Pancreas (tissue), 10 donors: ENCODE data around the gene TMEM184A. TPM values are rescaled to one million over a fixed set of nuclear protein-coding genes. Genes with fewer than 3 reads are reported as not detected.
A peak's percentile ranks its signal among the peaks of the same experiment; 100 is the strongest.

Experiments used
- ATAC-seq, 4 donors: fragments of 200-7000 bp; cut with Tn5 transposase; one replicate each; pipeline versions ENCODE4 v1.8.0 to v1.9.1; 2020; ENCODE audit warnings: mild to moderate bottlenecking in 4 of 4, moderate library complexity in 4 of 4
- DNase-seq, 6 donors: peaks; one replicate each; pipeline ENCODE4 v3.0.0-alpha.2; 2020
- FAIRE-seq: peaks from 2 replicates; lab custom pipeline; 2012; peaks lifted over from hg19 to GRCh38; lab: Jason Lieb, UNC
- H3K27ac ChIP-seq, 4 donors: fragments of 200-600 bp; sonication (generic); 1 replicate in 3 of 4; 2 replicates in 1 of 4; pipeline versions ENCODE4 v1.5.0 to v1.8.0; 2020
- H3K27me3 ChIP-seq, 4 donors: fragments of 200-600 bp; one replicate each; pipeline ENCODE4 v1.8.0; 2021
- H3K36me3 ChIP-seq, 3 donors: fragments of 200-600 bp; sonication (generic) in 1 of 3; one replicate each; pipeline versions ENCODE4 v1.5.0 to v1.8.0; 2020 to 2021
- H3K4me1 ChIP-seq, 3 donors: fragments of 200-600 bp; one replicate each; pipeline ENCODE4 v1.8.0; 2021
- H3K4me3 ChIP-seq, 4 donors: fragments of 200-600 bp; sonication (generic) in 2 of 4; one replicate each; pipeline versions ENCODE4 v1.5.0 to v1.8.0; 2020 to 2021
- H3K9me3 ChIP-seq, 4 donors: fragments of 200-600 bp; one replicate each; pipeline ENCODE4 v1.8.0; 2021
- WGBS, 2 donors: extraction: QIAGEN DNeasy Blood & Tissue Kit; methylation state at CpG; one replicate each; pipeline ENCODE4 v1.1.7; 2013; 5-methylcytosine and 5-hydroxymethylcytosine counted together
- intact Hi-C, 3 donors: fragments of 100-400 bp; cut with DNase I; formaldehyde crosslinking; loops; one replicate each; pipeline versions ENCODE4 v1.11.1 to v1.14.2; 2022
- polyA plus RNA-seq, 2 donors: library from polyadenylated mRNA; stranded (reverse); fragments of 200-250 nt; gene quantifications; one replicate each; pipeline ENCODE4 v1.2.3, GENCODE V29; 2013
- total RNA-seq, 6 donors: library from RNA; stranded (reverse); fragmentation: NEBNext Ultra II Directional in 4 of 6; extraction: Animal tissue kit (Norgen Biotek cat#: 25700) in 4 of 6; gene quantifications; one replicate each; pipeline versions ENCODE4 v1.2.1 to v1.2.4, GENCODE V29; 2021 to 2023
- TF ChIP-seq, protein P1 (sequence below), 4 donors: fragments of 200-600 bp; sonication (generic) in 3 of 4; IDR thresholded peaks; one replicate each; pipeline versions ENCODE4 v1.5.0 to v1.8.0; 2021; ENCODE audit warnings: antibody characterized with exemption in 4 of 4
- donor health status: healthy with polysubstance abuse.
- donor health status: DM: no; HTN: no; CAD: no; lungs with moderate emphysema.
- donor health status: DM: no; HTN: no; CAD: no.
- donor health status: control.
- donor health status: control.
- donor health status: Bipolar disorder and iron deficiency.
- donor health status: DM: yes; HTN: yes; CAD: no.
- donor health status: DM: no; HTN: no; CAD: no.
- donor health status: DM: no; HTN: no; CAD: no.
- donor health status: DM: yes; HTN: yes; CAD: no.

TMEM184A gene
- total and polyA plus RNA-seq, 8 donors: 15.2 to 58.9 (median 25.4) TPM

DNA sequence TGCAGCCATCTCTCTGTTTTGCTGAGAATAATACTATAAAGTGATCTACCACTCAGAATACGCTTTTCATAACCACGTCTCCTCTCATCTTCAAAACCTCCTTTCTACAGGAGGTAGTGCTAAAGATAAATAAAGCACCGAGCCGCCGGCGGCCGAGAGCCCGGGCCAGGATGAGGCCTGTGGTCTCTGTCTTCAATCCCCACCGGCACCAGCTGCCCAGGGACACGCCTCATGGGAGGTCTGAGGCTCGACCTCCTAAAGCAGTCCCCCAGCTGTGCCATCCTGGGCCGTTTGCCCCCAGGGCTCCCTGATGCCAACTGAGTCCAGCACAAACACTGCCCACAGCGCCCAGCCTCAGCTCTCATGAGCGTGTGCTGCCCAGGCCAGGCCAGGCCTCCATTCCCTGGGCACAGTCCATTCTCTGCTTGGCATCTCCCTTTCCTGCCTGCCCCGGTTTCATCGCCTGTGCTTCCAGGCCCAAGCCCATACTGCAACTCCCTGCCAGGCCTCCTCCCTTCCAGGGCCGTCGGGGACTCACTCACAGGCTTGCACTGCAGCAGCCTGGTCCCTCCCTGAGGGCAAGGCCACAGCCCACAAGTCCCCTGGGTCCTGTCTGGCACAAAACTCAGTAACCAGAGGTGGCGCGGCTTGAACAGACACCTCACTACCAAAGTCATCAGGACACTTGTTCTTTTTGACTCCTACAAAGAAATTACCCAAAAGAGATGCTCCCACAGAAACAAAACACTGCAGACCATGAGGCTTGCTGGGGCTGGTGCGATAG lies 54.3 kb downstream of the TMEM184A start:
- FAIRE-seq: no peak
- Histone ChIP-seq H3K36me3 (peaks cover 0 to 29% (median 16%) of the 10 kb centered on the region in 3 donors), H3K9me3 (no peaks in the 10 kb centered on the region), H3K27me3 (no peaks in the 10 kb centered on the region), H3K4me1 (peaks cover 0 to 13% (median 12%) of the 10 kb centered on the region in 3 donors), H3K27ac (no peak overlapping the region), H3K4me3 (no peak overlapping the region)
- 87 to 93% methylated on average over 20 to 21 of the region's 21 CpGs for WGBS, 2 donors
- no peak for ATAC-seq
- intact Hi-C loops: loop anchor here in 1 of 3 donors (10.0 kb wide), 1 partner anchor 57 kb away; no protein-coding TSS in a partner anchor
- TF ChIP-seq, protein P1, sequence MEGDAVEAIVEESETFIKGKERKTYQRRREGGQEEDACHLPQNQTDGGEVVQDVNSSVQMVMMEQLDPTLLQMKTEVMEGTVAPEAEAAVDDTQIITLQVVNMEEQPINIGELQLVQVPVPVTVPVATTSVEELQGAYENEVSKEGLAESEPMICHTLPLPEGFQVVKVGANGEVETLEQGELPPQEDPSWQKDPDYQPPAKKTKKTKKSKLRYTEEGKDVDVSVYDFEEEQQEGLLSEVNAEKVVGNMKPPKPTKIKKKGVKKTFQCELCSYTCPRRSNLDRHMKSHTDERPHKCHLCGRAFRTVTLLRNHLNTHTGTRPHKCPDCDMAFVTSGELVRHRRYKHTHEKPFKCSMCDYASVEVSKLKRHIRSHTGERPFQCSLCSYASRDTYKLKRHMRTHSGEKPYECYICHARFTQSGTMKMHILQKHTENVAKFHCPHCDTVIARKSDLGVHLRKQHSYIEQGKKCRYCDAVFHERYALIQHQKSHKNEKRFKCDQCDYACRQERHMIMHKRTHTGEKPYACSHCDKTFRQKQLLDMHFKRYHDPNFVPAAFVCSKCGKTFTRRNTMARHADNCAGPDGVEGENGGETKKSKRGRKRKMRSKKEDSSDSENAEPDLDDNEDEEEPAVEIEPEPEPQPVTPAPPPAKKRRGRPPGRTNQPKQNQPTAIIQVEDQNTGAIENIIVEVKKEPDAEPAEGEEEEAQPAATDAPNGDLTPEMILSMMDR (IDR thresholded peaks at IDR 0.05): no peak
- DNase-seq: peak in 1 of 6 donors; percentile 69

DNA sequence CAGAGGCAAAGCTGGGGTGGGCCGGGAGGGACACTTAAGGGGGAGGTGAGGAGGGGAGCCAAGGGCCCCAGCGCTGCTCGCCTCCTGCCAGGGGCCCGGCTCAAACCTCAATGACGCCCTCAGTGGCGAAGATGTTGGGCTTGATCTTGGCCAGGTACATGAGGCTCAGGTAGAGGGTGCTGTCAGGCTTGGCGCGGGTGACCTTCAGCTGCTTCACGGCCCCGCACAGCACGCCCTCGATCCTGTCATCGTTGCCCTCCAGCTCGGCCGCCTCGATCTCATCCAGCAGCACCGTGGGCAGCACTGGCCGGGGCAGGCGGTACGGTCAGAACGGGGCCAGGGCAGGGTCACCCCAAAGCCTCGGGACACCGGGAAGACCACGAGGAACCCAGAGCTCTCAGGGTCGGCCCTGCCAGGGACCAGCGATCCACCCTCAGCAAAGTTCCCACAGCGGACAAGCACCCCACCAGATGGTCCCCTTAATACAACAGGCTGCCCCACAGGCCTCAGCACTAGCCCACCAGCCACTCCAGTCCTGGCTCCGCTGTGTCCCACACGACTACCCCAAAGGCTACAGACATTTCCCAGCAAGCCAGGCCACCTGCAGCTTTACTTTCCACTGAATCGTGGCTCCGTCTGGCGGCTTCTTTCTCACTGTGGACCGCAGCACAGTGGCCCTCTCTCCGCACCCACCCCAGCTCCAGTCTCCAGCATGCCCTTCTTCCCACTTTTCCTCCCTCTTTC lies 55.8 kb downstream of the TMEM184A start:
- WGBS, 2 donors: 91 to 95% methylated on average over 34 of the region's 34 CpGs
- intact Hi-C loops: loop anchor here in 1 of 3 donors (10.0 kb wide), 1 partner anchor 55 kb away; no protein-coding TSS in a partner anchor
- DNase-seq: peak in 1 of 6 donors; percentile 64
- H3K9me3 ChIP-seq: no peaks in the 10 kb centered on the region
- no peak for FAIRE-seq
- H3K27me3 ChIP-seq: no peaks in the 10 kb centered on the region
- TF ChIP-seq, protein P1 (IDR thresholded peaks at IDR 0.05): no peak
- no peak overlapping the region for H3K4me3 ChIP-seq
- peaks cover 0 to 37% (median 19%) of the 10 kb centered on the region in 3 donors for H3K36me3 ChIP-seq
- no peak overlapping the region for H3K27ac ChIP-seq
- H3K4me1 ChIP-seq: peaks cover 0 to 9% (median 8%) of the 10 kb centered on the region in 3 donors
- ATAC-seq: no peak

DNA sequence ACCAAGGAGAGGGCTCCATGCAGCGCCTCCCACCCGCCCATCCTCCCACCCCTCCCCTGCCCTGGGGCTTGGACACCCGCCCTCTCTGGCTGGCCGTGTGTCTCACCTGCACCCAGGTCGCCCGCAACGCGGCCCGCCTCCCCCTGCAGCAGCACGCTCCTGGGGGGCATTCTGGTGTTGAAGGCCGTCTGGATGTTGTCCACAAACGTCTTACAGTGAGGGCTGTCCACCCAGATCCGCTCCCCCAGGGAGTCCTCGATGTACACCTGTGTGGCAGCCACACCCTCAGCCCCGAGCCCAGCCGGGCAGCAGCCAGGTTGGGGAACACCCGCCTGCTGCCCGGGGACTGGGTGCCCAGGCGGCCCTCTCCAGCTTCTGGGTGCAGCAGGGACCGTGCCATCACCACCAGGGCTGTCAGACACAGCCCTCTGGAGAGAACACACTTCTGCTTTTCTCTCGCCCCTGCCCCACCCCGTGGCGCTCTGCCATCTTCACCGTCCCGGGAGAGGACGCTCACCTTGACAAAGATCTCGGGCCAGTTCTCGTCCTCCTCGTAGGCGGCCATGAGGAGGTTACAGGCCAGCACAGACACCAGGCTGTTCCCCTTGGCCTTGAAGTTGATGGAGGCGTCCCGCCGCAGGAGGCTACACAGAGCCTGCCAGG lies 56.5 kb downstream of the TMEM184A start:
- Histone ChIP-seq H3K27ac (no peak overlapping the region), H3K27me3 (no peaks in the 10 kb centered on the region), H3K4me1 (peaks cover 0 to 9% (median 8%) of the 10 kb centered on the region in 3 donors), H3K36me3 (peaks cover 0 to 44% (median 19%) of the 10 kb centered on the region in 3 donors), H3K4me3 (no peak overlapping the region), H3K9me3 (no peaks in the 10 kb centered on the region)
- DNase-seq: peak in 1 of 6 donors; percentile 64
- TF ChIP-seq, protein P1 (IDR thresholded peaks at IDR 0.05): no peak
- 89 to 93% methylated on average over 32 to 33 of the region's 33 CpGs for WGBS, 2 donors
- no peak for ATAC-seq
- FAIRE-seq: no peak
- intact Hi-C loops: loop anchor here in 1 of 3 donors (10.0 kb wide), 1 partner anchor 55 kb away; no protein-coding TSS in a partner anchor

DNA sequence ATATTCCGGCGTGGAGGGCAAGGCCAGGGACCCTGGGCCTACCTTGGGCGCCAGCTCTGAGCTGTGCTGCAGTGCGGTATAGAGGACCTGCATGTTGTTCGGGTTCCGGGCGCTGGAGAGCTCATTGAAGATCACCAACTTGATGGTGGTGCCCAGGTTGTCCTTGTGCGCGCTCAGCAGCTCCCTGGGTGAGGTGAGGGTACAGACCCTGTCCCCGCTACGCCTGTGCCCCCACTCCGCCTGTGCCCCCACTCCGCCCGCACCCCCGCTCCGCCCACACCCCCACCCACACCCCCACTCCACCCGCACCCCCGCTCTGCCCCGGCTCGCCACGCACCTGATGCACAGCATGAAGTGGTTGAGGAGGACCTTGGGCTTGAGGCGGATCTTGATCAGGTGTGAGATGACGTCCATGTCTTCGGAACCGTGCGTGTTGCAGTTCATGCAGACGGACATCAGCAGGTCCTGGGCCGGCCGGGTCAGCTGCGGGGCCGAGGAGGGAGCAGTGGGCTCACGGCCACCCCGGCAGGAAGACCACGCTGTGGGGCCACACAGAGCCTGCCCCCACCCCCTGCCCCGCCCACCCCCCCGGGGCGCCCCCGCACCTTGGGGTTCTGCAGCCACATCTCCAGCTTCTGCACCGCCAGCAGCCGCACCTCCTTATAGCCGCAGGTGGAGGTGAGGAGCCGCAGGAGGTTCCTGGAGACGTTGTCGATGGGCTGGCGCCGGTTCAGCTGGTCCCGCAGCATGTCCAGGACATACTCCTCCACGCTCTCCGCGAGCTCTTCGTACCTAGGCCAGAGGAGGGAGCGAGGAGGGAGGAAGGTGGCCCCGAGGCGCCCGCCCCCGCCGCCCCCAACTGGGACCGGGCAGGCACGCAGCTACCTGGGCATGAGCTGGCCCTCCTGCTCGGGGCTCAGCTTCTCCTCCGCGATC lies 57.4 kb downstream of the TMEM184A start:
- 95 to 96% methylated on average over 47 to 62 of the region's 62 CpGs for WGBS, 2 donors
- no peak overlapping the region for H3K4me3 ChIP-seq
- no peaks in the 10 kb centered on the region for H3K9me3 ChIP-seq
- peaks cover 0 to 9% (median 8%) of the 10 kb centered on the region in 3 donors for H3K4me1 ChIP-seq
- TF ChIP-seq, protein P1 (IDR thresholded peaks at IDR 0.05): no peak
- no peak overlapping the region for H3K27ac ChIP-seq
- H3K27me3 ChIP-seq: no peaks in the 10 kb centered on the region
- H3K36me3 ChIP-seq: peaks cover 0 to 45% (median 19%) of the 10 kb centered on the region in 3 donors
- intact Hi-C loops: no loop called here
- FAIRE-seq (no peak), ATAC-seq (no peak), DNase-seq (peak in 1 of 6 donors; percentile 74)
